SK-N-SH (cell line): Measurements from ENCODE around the gene NAALAD2. TPM values are rescaled to one million over a fixed set of nuclear protein-coding genes. Genes with fewer than 3 reads are reported as not detected.
"Not testable (repeated sequence)": the region's sequence is repeated elsewhere in the genome, so short reads cannot be mapped to it uniquely, and the experiment has no call there.

Experiments used
- CTCF ChIA-PET: fragments of 300-600, 350-600 bp; formaldehyde crosslinking; extraction: SDS; loops from one replicate; lab custom pipeline; 2021; lab: Yijun Ruan, JAX
- POLR2A ChIA-PET: fragments of 350-600 bp; sonication (Branson Sonifier 250); formaldehyde crosslinking; extraction: SDS; loops from one replicate; lab custom pipeline; 2020; ENCODE audit warnings: antibody characterized with exemption, inconsistent platforms; lab: Yijun Ruan, JAX
- DNase-seq: peaks from one replicate; pipeline ENCODE4 v3.0.0; 2012
- H2AFZ ChIP-seq: fragments of 200-600 bp; sonication (generic); 2 replicates; pipeline ENCODE4 v1.8.1; 2016; ENCODE audit warnings: antibody characterized with exemption, mild to moderate bottlenecking, low read depth
- H3F3A ChIP-seq: fragments of 200-600 bp; sonication (generic); replicated peaks from 2 replicates; pipeline ENCODE3; 2016; ENCODE audit warnings: antibody characterized with exemption, mild to moderate bottlenecking; ENCODE audit not compliant: insufficient read depth
- H3K27ac ChIP-seq, 2 experiments: fragments of 200-500 bp in 1 of 2; fragments of 200-600 bp in 1 of 2; sonication (Bioruptor generic) in 1 of 2; sonication (generic), shearing (Covaris generic) in 1 of 2; 2 replicates each; pipeline versions ENCODE4 v1.5.1 to v1.6.1; 2014 to 2016; ENCODE audit warnings: low read depth in 2 of 2, inconsistent platforms in 1 of 2, low read length in 1 of 2, mild to moderate bottlenecking in 1 of 2, mixed read lengths in 1 of 2
- H3K27me3 ChIP-seq: fragments of 200-600 bp; sonication (generic), shearing (Covaris generic); 2 replicates; pipeline ENCODE4 v1.6.1; 2016; ENCODE audit warnings: mixed run types; ENCODE audit not compliant: insufficient read depth
- H3K36me3 ChIP-seq, 2 experiments: fragments of 200-500 bp in 1 of 2; fragments of 200-600 bp in 1 of 2; sonication (Bioruptor generic) in 1 of 2; sonication (generic) in 1 of 2; replicated peaks in 1 of 2; 2 replicates each; pipeline versions ENCODE3 to v1.5.1; 2014 to 2016; ENCODE audit warnings: low read length in 1 of 2, mild to moderate bottlenecking in 1 of 2; ENCODE audit not compliant: insufficient read depth in 2 of 2, control insufficient read depth in 1 of 2
- H3K4me1 ChIP-seq, 2 experiments: fragments of 200-500 bp in 1 of 2; fragments of 200-600 bp in 1 of 2; sonication (Bioruptor generic) in 1 of 2; sonication (generic), shearing (Covaris generic) in 1 of 2; 2 replicates each; pipeline versions ENCODE4 v1.5.1 to v1.6.1; 2014 to 2016; ENCODE audit warnings: low read depth in 1 of 2, low read length in 1 of 2, mixed run types in 1 of 2; ENCODE audit not compliant: insufficient read depth in 2 of 2, control insufficient read depth in 1 of 2
- H3K4me2 ChIP-seq: fragments of 200-600 bp; sonication (generic), shearing (Covaris generic); 2 replicates; pipeline ENCODE4 v1.6.1; 2017; ENCODE audit warnings: mixed run types
- H3K4me3 ChIP-seq, 2 experiments: fragments of 200-500 bp in 1 of 2; fragments of 200-600 bp in 1 of 2; sonication (Bioruptor generic) in 1 of 2; sonication (generic), shearing (Covaris generic) in 1 of 2; 2 replicates each; pipeline versions ENCODE4 v1.5.1 to v1.8.1; 2014 to 2016; ENCODE audit warnings: low read depth in 2 of 2, inconsistent platforms in 1 of 2, low read length in 1 of 2, mild to moderate bottlenecking in 1 of 2, mixed read lengths in 1 of 2, moderate library complexity in 1 of 2
- H3K79me2 ChIP-seq: fragments of 200-600 bp; sonication (generic); 2 replicates; pipeline ENCODE4 v1.8.1; 2017; ENCODE audit warnings: mild to moderate bottlenecking; ENCODE audit not compliant: insufficient read depth
- H3K9ac ChIP-seq: fragments of 200-600 bp; sonication (generic); 2 replicates; pipeline ENCODE4 v1.6.1; 2017; ENCODE audit warnings: mixed run types
- H3K9me2 ChIP-seq: fragments of 200-600 bp; sonication (generic); 2 replicates; pipeline ENCODE4 v1.6.1; 2017; ENCODE audit warnings: mixed run types
- H3K9me3 ChIP-seq: fragments of 200-600 bp; sonication (generic); 2 replicates; pipeline ENCODE4 v1.6.1; 2017; ENCODE audit warnings: mixed run types, mild to moderate bottlenecking, moderate library complexity
- H4K20me1 ChIP-seq: fragments of 200-600 bp; sonication (generic); 2 replicates; pipeline ENCODE4 v1.6.1; 2017; ENCODE audit warnings: mild to moderate bottlenecking, mixed run types; ENCODE audit not compliant: insufficient read depth
- CHD2 ChIP-seq: fragments of 150-350 bp; IDR thresholded peaks from 2 replicates; pipeline ENCODE4 v1.6.1; 2018; ENCODE audit warnings: low read length; ENCODE audit not compliant: partially characterized antibody
- EP300 ChIP-seq, 2 experiments: IDR thresholded peaks; 2 replicates each; pipeline versions ENCODE4 v1.4.0 to v1.6.1; 2012; ENCODE audit warnings: borderline replicate concordance in 1 of 2, low read depth in 1 of 2, low read length in 1 of 2
- FOSL2 ChIP-seq: IDR thresholded peaks from 2 replicates; pipeline ENCODE4 v1.4.0; 2012; ENCODE audit warnings: low read depth, mild to moderate bottlenecking, moderate library complexity, borderline replicate concordance
- GATA2 ChIP-seq: sonication (generic); formaldehyde crosslinking; IDR thresholded peaks from 2 replicates; pipeline ENCODE4 v1.5.0; 2020; ENCODE audit warnings: mild to moderate bottlenecking, missing genetic modification reagents
- MEF2A ChIP-seq: IDR thresholded peaks from 2 replicates; pipeline ENCODE4 v1.4.0; 2012; ENCODE audit warnings: low read depth, borderline replicate concordance
- NFIC ChIP-seq: IDR thresholded peaks from 2 replicates; pipeline ENCODE4 v1.4.0; 2012; ENCODE audit warnings: borderline replicate concordance
- RCOR1 ChIP-seq: fragments of 150-350 bp; IDR thresholded peaks from 2 replicates; pipeline ENCODE4 v1.6.1; 2017; ENCODE audit warnings: antibody characterized with exemption, low read length
- RFX5 ChIP-seq: IDR thresholded peaks from 2 replicates; pipeline ENCODE4 v1.6.1; 2012; ENCODE audit warnings: mild to moderate bottlenecking, improper control_type of control experiment, low read length
- SIN3A ChIP-seq: IDR thresholded peaks from 2 replicates; pipeline ENCODE4 v1.6.1; 2012; ENCODE audit warnings: low read depth, mild to moderate bottlenecking, low read length, moderate library complexity, borderline replicate concordance
- WGBS: methylation state at CpG from one replicate; pipeline ENCODE4 v1.1.6; 2017; ENCODE audit warnings: low lambda C conversion rate; 5-methylcytosine and 5-hydroxymethylcytosine counted together
- polyA plus RNA-seq, 3 experiments: library from polyadenylated mRNA; depleted of rRNA; stranded (reverse); fragments of >200 nt; gene quantifications; 2 replicates each; pipeline ENCODE4 v1.2.3, GENCODE V29; 2012

NAALAD2 gene
- 0.74 and 1.1 TPM in 2 replicates for polyA plus RNA-seq (2012; rRNA removed)
- polyA plus RNA-seq (2012; cell fraction: cytosol; rRNA removed): 0.70 and 0.77 TPM in 2 replicates
- polyA plus RNA-seq (2012; cell fraction: nucleus; rRNA removed): 2.5 and 3.5 TPM in 2 replicates

DNA sequence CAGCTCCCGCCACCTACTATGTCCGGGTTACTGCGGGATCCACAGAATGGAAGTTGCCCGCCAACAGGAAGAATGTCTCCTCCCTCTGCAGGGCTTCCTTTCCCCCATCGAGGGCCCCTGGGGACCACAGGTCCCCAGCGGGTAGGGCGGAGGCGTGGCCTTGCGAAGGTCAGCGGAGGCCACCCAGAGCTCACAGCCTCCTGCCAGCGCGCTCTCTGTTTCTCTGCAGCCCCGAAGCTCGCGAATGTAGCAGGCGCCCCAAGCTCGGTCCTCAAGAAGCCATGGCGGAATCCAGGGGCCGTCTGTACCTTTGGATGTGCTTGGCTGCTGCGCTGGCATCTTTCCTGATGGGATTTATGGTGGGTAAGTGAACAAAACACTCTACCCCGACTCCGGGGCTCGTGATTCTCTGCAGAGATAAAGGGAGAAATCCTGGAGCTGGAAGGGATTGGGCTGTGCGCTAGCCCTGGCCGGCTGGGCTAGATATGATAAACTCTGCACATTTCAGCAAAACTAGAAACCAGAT, at the start of gene NAALAD2:
TSS of gene NAALAD2 (plus strand) at position 186 of the 526 bp plus-strand sequence. CDS start at position 282, 96 bp downstream.
- CTCF ChIA-PET: interaction anchor here (0.7 to 1.2 kb wide), 5 partner anchors 21 to 92 kb away, joined by 3 to 5 read pairs (median 3); no protein-coding TSS in a partner anchor
- POLR2A ChIA-PET: interaction anchor here (0.6 to 1.2 kb wide), 2 partner anchors 14 to 643 kb away, joined by 3 to 4 read pairs; partner anchors contain the start of gene NOX4

GRCh38 chr11:90085650-90086049, 48.8 kb upstream of the NAALAD2 start, which contains the start of gene UBTFL1:
UBTFL1 (plus strand) TSS chr11:90085950; CDS start chr11:90085950, 0 bp downstream.
- H3K9me3 ChIP-seq, H3K4me2 ChIP-seq, POLR2A ChIA-PET, H4K20me1 ChIP-seq, H3K27me3 ChIP-seq, H2AFZ ChIP-seq, H3K79me2 ChIP-seq, CTCF ChIA-PET, H3K4me1 ChIP-seq, H3K9me2 ChIP-seq, H3K9ac ChIP-seq, H3K27ac ChIP-seq, H3K4me3 ChIP-seq, DNase-seq, H3F3A ChIP-seq, H3K36me3 ChIP-seq: not testable (repeated sequence)
- WGBS: 50% methylated on average over 2 of the region's 3 CpGs

More for the DNA sequence above, at the start of gene NAALAD2:
- Histone ChIP-seq H3K4me3 (peak within 1 kb of the TSS; percentile 71), H3K9me3 (no peaks in the 10 kb centered on the region), H3K9me2 (no peaks in the 10 kb centered on the region), H3K27me3 (no peaks in the 10 kb centered on the region), H3K79me2 (no peaks in the 10 kb centered on the region), H3K4me1 (no peaks in the 10 kb centered on the region; a peak in 3 of 4 replicates), H3K36me3 (no peaks in the 10 kb centered on the region), H3K27ac (peak within 1 kb of the TSS in 1 of 2 experiments; percentile 95; a peak in 3 of 4 replicates), H4K20me1 (no peaks in the 10 kb centered on the region), H2AFZ (peak within 1 kb of the TSS; percentile 95), H3K9ac (peak within 1 kb of the TSS; percentile 37), H3K4me2 (peak within 1 kb of the TSS; percentile 83), H3F3A (no peaks in the 10 kb centered on the region)
- WGBS: 6% methylated on average over 18 of the region's 25 CpGs
- no peak for TF ChIP-seq RFX5
- no peak for TF ChIP-seq SIN3A
- TF ChIP-seq RCOR1: peak; percentile 43; the same call in 1 of the 2 replicates
- peak; percentile 9; the same call in 1 of the 2 replicates for TF ChIP-seq NFIC
- TF ChIP-seq GATA2 (CRISPR knock-in tag): peak; percentile 90
- TF ChIP-seq CHD2: peak; percentile 19
- peak in 1 of 2 experiments; percentile 46; a peak in 1 of 4 replicates for TF ChIP-seq EP300 (IDR thresholded peaks at IDR 0.05; ENCODE audit: borderline replicate concordance in 1 of 2, low read depth in 1 of 2, low read length in 1 of 2)
- TF ChIP-seq FOSL2: no peak
- TF ChIP-seq MEF2A: no peak
- DNase-seq: peak; percentile 77

DNA sequence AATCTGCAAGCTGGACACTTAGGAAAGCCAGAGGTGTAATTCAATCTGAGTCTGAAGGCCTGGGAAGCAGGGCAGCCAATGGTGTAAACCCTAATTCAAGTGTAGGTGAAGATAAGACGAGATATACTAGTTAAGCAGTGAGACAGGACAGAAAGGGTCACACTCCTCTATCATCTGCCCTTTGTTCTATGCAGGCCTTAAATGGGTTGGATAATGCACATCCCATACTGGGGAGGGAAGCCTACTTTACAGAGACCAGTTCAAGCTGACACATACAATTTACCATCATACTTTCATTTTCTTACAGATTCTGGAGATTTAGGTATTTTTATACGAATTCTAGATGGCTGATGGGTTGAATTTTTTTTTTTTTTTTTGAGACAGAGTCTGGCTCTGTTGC, 45.7 kb upstream of the NAALAD2 start:
- H3K9me2 ChIP-seq, CTCF ChIA-PET, POLR2A ChIA-PET: not testable (repeated sequence)

DNA sequence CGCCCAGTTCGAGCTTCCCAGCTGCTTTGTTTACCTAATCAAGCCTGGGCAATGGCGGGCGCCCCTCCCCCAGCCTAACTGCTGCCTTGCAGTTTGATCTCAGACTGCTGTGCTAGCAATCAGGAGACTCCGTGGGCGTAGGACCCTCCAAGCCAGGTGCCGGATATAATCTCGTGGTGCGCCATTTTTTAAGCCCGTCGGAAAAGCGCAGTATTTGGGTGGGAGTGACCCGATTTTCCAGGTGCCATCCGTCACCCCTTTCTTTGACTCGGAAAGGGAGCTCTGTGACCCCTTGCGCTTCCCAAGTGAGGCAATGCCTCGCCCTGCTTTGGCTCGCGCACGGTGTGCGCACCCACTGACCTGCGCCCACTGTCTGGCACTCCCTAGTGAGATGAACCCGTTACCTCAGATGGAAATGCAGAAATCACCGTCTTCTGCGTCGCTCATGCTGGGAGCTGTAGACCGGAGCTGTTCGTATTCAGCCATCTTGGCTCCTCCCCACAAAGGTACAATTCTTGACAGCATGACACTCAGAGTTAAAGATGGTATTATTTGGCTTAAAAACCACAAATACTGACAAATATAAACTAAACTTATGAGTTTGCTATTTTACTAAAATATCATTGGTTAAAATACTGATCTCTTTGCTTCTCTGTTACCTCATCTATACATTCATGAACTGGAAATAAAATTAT, 39.1 kb upstream of the NAALAD2 start:
- H3K27me3 ChIP-seq, POLR2A ChIA-PET, H3K9me2 ChIP-seq, H3K9ac ChIP-seq, H3K4me1 ChIP-seq, CTCF ChIA-PET, DNase-seq, H3K9me3 ChIP-seq, H3K79me2 ChIP-seq, H3K4me3 ChIP-seq, H3F3A ChIP-seq, H2AFZ ChIP-seq, H3K4me2 ChIP-seq, H3K36me3 ChIP-seq, H3K27ac ChIP-seq, H4K20me1 ChIP-seq: not testable (repeated sequence)
- WGBS: 96% methylated on average over 6 of the region's 28 CpGs

More for the DNA sequence above, 45.7 kb upstream of the NAALAD2 start:
- not testable (repeated sequence) for H3F3A ChIP-seq, H3K4me2 ChIP-seq, H3K36me3 ChIP-seq, H4K20me1 ChIP-seq, H3K27me3 ChIP-seq, H3K9ac ChIP-seq, H3K9me3 ChIP-seq, H3K27ac ChIP-seq, H3K79me2 ChIP-seq, DNase-seq, H3K4me3 ChIP-seq, H2AFZ ChIP-seq, H3K4me1 ChIP-seq
- WGBS: 0% methylated on average over 2 of the region's 2 CpGs

DNA sequence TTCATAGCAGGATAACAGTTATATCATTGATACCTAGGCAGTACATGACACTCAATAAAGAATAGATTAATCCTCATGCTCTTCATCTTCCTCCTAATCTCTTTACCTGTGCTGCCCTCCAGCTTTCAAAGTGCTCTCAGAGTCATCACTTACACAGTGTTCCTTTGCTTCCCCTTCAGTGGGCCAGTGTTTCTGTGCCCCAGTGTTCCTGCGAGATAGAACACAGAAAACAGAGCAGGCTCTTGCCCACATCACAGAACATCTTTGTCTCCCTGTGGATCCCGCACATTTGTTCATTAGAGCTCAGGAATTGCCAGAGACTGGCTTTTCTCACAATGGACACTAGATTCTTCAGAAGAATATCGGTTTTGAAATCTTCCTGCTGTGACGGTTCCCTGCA, 36.2 kb upstream of the NAALAD2 start:
- CTCF ChIA-PET, H3K4me1 ChIP-seq, H3K9me2 ChIP-seq, H3K27me3 ChIP-seq, H3K79me2 ChIP-seq, H3K9me3 ChIP-seq, H4K20me1 ChIP-seq, H3K27ac ChIP-seq, H3K4me2 ChIP-seq, DNase-seq, H3K9ac ChIP-seq, H2AFZ ChIP-seq, H3K4me3 ChIP-seq, H3K36me3 ChIP-seq, POLR2A ChIA-PET, H3F3A ChIP-seq: not testable (repeated sequence)
- WGBS: 58% methylated on average over 4 of the region's 4 CpGs
